ENCODE measurements around the gene USF3. TPM values are rescaled to one million over a fixed set of nuclear protein-coding genes. Genes with fewer than 3 reads are reported as not detected.

Gene USF3
- total and polyA plus RNA-seq, 2 of the 4 experiments (the other 2 are of a cell fraction), result 3.0 to 5.2 TPM

DNA sequence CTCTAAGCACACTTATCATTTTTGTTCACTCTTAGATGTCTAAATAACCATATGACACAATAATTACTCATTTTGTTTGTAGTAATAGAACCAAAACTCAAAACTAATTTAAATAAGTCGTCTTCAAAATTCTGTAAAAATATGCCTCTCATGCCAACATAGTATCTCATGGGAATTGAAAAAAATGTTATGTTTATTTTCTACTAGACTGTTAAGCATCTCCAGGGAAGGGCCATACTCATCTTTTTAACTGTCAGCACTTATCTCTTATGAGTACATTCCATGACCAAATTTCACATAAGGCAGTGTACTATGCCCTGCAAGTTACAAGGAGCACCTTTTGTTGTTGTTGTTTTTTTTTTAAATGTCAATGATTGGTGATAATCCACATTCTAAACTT is 18.3 kb upstream of the USF3 start:
- H3K4ac ChIP-seq (ENCODE audit: low read depth, low read length), result no peak overlapping the region
- WGBS, 2 experiments (ENCODE audit: extremely low coverage in 2 of 2, insufficient read length in 1 of 2), result no CpG with 5 or more reads among the region's 1 CpG
- no peak for TF ChIP-seq SMC3 (IDR thresholded peaks at IDR 0.05; ENCODE audit: low read depth, low read length)
- TF ChIP-seq MAFK (IDR thresholded peaks at IDR 0.05; ENCODE audit: low read depth, low read length), result no peak
- TF ChIP-seq BHLHE40 (IDR thresholded peaks at IDR 0.05; ENCODE audit: low read depth, low read length), result no peak
- no peak for TF ChIP-seq RCOR1 (IDR thresholded peaks at IDR 0.05; ENCODE audit: insufficient replicate concordance, low read length)
- TF ChIP-seq, protein P1, sequence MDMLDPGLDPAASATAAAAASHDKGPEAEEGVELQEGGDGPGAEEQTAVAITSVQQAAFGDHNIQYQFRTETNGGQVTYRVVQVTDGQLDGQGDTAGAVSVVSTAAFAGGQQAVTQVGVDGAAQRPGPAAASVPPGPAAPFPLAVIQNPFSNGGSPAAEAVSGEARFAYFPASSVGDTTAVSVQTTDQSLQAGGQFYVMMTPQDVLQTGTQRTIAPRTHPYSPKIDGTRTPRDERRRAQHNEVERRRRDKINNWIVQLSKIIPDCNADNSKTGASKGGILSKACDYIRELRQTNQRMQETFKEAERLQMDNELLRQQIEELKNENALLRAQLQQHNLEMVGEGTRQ (IDR thresholded peaks at IDR 0.05; ENCODE audit: low read depth, low read length), result no peak
- no peak for TF ChIP-seq MAZ (IDR thresholded peaks at IDR 0.05; ENCODE audit: borderline replicate concordance, low read depth, low read length)
- H3K4me2 ChIP-seq (ENCODE audit: low read depth, low read length), result no peak overlapping the region
- dilution Hi-C loops (cut with HindIII; ENCODE audit: low sequenced_read_pairs, unreplicated experiment) (no loop called here), intact Hi-C loops (cut with micrococcal nuclease) (no loop called here), in situ Hi-C loops (cut with MboI; ENCODE audit: low sequenced_read_pairs) (no loop called here)
- no peak overlapping the region for H2BK5ac ChIP-seq (ENCODE audit: low read depth, low read length, poor library complexity, severe bottlenecking)
- DNase-seq (no peak), ATAC-seq (ENCODE audit: low read depth) (peak; percentile 51)
- no peak overlapping the region for H2AFZ ChIP-seq (replicated peaks; ENCODE audit: low read length, poor library complexity)
- no peak overlapping the region for H3K18ac ChIP-seq (ENCODE audit: low read depth, low read length)
- no peak overlapping the region for H3K4me3 ChIP-seq (ENCODE audit: insufficient read depth, low read depth, low read length)
- peaks cover 3% of the 10 kb centered on the region for H3K36me3 ChIP-seq (ENCODE audit: control insufficient read depth, insufficient read depth, low read length)
- no peak overlapping the region for H4K5ac ChIP-seq (ENCODE audit: low read depth, low read length)
- H3K56ac ChIP-seq (ENCODE audit: extremely low read depth, insufficient read depth, low read length), result no peak overlapping the region
- H4K8ac ChIP-seq (ENCODE audit: low read depth in 2 of 2, low read length in 2 of 2), result no peak overlapping the region
- POLR2A ChIA-PET (ENCODE audit: unreplicated experiment), result no interaction called here
- no peaks in the 10 kb centered on the region for H3K4me1 ChIP-seq (ENCODE audit: control insufficient read depth, insufficient read depth, low read length)
- H4K20me1 ChIP-seq (ENCODE audit: insufficient read depth, low read length), result peaks cover 4% of the 10 kb centered on the region; the same call in 1 of the 2 replicates
- no peaks in the 10 kb centered on the region for H3K27me3 ChIP-seq (ENCODE audit: control insufficient read depth, insufficient read depth, low read length)
- no TSS peak for BruUV-seq (replicated peaks)
- no peak overlapping the region for H3K9ac ChIP-seq (ENCODE audit: low read depth, low read length)
- H3K9me1 ChIP-seq (ENCODE audit: insufficient read depth, low read length), result peaks cover 5% of the 10 kb centered on the region
- no peak overlapping the region for H3K27ac ChIP-seq (ENCODE audit: insufficient read depth, low read length)
- H2BK15ac ChIP-seq (ENCODE audit: low read depth, low read length), result no peak overlapping the region
- H3K23ac ChIP-seq (ENCODE audit: low read depth, low read length), result no peak overlapping the region
- H3K79me1 ChIP-seq (ENCODE audit: low read depth in 1 of 2, low read length in 2 of 2), result peaks cover 0 to 8% of the 10 kb centered on the region in 2 experiments; a peak in 2 of 4 replicates
- H2BK120ac ChIP-seq (ENCODE audit: low read depth, low read length), result no peak overlapping the region
- H3K9me3 ChIP-seq (ENCODE audit: control insufficient read depth, insufficient read depth, low read length), result no peaks in the 10 kb centered on the region
- CTCF ChIA-PET, result no interaction called here
- H3K14ac ChIP-seq (replicated peaks; ENCODE audit: low read depth, low read length), result no peak overlapping the region
- no peak overlapping the region for H4K91ac ChIP-seq (ENCODE audit: insufficient read depth, low read depth, low read length)
- H2AK5ac ChIP-seq (ENCODE audit: low read depth, low read length), result no peak overlapping the region
- no peak overlapping the region for H2AK9ac ChIP-seq (replicated peaks; ENCODE audit: low read depth, low read length, poor library complexity)
- H2BK20ac ChIP-seq (ENCODE audit: low read depth, low read length), result no peak overlapping the region
